22Rv1 (cell line): ENCODE measurements around the gene FAM124A.

Experiments
- ZFX ChIP-seq: fragments of 450-650 bp; IDR thresholded peaks from 2 replicates; pipeline ENCODE4 v1.6.1; 2017; ENCODE audit warnings: antibody characterized with exemption, borderline replicate concordance
- TF ChIP-seq, protein P1 (sequence below): fragments of 450-650 bp; IDR thresholded peaks from 2 replicates; pipeline ENCODE4 v1.5.1; 2017; ENCODE audit warnings: mild to moderate bottlenecking

DNA sequence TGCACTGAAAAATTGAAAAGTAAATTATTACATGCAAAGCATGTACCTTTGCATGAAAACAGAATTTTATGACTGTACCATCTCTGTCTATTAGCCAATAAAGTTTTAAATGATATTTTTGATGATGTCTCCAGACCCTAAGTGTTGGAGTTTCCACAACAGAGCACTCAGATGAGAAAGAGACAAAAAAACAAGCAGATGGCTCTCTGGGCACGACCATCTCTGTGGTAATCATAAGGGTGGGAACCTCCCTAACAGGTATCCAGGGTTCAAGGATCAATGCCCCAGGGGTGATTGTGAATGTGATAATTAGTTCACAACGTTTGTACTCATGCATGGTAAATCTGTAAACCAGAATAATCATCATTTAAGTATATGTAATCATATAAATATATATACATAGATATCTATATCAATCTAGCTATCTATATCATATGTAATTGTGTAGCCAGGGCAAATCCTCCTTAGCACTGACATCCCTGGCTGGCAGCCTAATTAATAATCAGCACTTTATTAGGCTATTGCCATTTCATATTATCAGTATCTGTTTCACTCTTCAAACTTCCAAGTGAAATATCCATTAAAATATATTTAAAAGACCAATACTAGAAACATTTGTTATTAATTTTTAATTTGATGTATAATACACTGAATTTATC is 41.2 kb upstream of the FAM124A start:
- TF ChIP-seq, protein P1, sequence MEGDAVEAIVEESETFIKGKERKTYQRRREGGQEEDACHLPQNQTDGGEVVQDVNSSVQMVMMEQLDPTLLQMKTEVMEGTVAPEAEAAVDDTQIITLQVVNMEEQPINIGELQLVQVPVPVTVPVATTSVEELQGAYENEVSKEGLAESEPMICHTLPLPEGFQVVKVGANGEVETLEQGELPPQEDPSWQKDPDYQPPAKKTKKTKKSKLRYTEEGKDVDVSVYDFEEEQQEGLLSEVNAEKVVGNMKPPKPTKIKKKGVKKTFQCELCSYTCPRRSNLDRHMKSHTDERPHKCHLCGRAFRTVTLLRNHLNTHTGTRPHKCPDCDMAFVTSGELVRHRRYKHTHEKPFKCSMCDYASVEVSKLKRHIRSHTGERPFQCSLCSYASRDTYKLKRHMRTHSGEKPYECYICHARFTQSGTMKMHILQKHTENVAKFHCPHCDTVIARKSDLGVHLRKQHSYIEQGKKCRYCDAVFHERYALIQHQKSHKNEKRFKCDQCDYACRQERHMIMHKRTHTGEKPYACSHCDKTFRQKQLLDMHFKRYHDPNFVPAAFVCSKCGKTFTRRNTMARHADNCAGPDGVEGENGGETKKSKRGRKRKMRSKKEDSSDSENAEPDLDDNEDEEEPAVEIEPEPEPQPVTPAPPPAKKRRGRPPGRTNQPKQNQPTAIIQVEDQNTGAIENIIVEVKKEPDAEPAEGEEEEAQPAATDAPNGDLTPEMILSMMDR, result no peak
- no peak for TF ChIP-seq ZFX
